ENCODE results near the gene INS.
A peak's percentile ranks its signal among the peaks of the same experiment; 100 is the strongest.

Gene INS

DNA sequence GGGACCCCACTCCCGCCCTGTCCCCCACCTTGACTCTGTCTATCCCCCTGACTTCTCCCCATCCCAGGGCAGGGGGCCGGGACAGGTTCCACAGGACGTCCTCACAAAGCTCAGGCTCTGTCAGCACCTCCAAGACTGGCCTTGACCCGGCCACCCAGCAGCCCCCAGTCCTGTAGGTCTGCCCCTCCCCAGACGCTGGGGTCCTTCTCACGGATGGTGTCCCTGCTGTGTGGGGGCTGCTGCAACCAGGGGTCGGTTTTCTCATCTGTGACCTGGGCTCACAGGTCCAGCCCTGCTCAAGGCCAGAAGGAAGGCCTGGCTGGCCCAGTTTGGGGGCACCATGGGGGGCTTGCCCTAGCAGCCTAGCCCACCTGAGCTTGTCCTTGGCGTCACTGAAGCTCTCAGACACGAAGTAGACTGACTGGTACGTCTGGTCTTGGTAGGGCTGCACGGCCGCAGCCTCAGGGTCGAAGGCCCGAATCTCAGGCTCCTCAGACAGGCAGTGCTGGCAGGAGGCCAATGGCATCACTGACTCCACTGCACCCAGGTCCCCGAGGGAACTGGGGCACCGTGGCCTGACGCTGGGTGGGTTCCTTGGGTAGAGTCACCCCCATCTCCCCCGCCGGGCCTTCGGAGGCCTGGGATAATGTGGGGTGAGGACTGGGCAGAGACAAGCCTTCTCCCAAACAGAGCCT, 4.0 kb upstream of the INS start:
- DNase-seq: no peak

DNA sequence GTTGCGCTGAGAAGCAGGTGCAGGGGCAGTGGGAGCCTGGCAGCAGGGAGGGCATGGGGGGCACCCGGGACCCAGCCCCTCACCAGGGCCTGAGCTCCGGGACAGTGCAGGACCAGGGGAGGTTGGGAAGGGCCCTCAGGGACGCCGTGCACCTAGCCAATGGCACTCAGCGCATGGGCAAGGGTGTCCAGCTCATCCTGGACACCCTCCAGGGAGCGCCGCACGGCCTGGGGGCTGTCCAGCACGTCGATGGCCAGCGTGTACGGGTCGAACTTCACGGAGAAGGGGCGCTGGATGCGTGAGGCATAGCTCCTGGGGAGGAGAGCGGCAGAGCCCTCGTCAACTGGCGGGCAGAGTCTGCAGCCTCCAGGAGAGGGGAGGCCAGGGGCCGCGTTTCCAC, 3.1 kb upstream of the INS start:
- DNase-seq: no peak

DNA sequence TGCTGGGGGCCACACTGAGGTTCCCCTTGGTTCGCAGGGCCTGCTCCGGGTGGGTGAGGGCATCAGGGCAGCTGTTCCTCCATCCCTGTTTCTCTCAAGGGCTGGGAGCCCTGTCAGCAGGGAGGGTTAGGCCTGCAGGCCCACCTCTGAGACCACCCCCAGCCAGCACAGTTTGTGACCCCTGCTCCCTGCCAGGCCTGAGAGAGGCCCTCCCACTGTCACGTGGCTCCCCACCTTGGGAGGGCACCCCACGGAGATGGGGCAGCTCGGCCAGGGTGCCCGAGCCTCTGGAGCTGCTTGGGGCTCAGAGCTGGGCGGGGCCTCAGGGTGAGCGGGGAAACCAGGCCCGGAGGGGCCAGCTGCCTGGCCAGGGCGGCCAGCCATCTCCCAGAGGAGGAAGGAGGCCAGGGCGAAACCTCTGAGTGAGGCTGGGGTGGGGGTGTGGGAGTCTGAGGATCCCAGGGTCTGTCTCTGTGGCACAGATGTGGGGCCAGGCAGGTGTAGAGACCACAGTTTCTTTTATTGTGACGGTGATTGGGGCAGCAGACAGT, 2.5 kb upstream of the INS start:
- no peak for DNase-seq

DNA sequence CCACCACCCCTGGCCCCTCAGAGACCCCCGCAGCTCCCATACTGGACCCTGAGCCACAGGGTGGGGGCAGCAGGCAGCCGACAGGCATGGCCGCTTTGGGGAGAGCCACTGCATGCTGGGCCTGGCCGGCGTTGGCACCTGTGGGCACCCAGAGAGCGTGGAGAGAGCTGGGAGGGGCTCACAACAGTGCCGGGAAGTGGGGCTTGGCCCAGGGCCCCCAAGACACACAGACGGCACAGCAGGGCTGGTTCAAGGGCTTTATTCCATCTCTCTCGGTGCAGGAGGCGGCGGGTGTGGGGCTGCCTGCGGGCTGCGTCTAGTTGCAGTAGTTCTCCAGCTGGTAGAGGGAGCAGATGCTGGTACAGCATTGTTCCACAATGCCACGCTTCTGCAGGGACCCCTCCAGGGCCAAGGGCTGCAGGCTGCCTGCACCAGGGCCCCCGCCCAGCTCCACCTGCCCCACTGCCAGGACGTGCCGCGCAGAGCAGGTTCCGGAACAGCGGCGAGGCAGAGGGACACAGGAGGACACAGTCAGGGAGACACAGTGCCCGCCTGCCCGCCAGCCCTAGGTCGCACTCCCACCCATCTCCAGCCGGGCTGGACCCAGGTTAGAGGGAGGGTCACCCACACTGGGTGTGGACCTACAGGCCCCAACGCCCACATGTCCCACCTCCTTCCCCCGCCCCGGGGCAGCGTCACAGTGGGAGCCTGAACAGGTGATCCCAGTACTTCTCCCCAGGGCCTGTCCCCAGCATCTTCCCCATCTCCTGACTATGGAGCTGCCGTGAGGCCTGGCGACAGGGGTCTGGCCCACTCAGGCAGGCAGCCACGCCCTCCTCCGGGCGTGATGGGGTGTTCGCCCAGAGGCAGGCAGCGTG, 1.2 kb downstream of the INS start:
- DNase-seq: no peak

DNA sequence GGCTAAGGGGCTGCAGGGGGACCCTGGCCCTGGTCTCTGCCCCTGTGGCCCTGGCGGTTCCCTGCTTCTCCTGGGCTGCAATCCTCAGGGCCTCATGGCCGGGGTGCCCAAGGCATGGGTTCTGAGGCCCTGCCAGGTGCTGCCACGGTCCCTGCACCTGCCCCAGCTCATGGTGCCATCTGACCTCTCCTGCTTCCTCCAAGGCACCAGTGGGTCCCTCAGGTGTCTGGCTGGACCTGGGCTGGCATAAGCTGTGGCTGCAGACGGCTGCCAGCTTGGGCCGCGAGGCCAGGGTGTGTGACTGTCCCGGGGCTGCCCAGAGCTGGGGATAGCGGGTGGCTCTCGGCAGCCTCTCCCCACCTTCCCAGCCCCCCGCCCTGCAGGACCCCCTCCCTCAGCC, 2.0 kb downstream of the INS start:
- no peak for DNase-seq

DNA sequence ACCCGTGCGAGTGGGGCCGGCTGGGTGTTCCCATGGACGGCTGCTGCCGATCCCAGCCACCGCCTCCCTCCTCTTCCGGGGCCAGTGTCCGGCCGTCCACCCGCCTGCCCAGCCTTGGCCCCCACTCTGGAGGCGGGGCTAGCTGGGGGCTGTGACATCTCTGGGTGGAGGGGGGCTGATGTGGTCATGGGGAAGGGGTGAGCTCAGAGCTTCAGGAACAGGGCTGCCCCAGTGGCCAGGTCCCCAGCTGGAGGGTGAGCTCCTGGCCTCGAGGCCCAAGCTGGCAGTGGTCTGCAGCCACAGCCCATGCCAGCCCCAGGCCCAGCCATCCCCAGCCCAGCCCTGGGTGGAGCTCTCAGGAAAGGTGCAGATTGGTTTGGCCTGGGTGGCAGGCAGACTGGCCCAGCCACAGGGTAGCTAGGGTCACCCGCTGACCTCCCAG, 2.7 kb downstream of the INS start:
- DNase-seq: no peak

DNA sequence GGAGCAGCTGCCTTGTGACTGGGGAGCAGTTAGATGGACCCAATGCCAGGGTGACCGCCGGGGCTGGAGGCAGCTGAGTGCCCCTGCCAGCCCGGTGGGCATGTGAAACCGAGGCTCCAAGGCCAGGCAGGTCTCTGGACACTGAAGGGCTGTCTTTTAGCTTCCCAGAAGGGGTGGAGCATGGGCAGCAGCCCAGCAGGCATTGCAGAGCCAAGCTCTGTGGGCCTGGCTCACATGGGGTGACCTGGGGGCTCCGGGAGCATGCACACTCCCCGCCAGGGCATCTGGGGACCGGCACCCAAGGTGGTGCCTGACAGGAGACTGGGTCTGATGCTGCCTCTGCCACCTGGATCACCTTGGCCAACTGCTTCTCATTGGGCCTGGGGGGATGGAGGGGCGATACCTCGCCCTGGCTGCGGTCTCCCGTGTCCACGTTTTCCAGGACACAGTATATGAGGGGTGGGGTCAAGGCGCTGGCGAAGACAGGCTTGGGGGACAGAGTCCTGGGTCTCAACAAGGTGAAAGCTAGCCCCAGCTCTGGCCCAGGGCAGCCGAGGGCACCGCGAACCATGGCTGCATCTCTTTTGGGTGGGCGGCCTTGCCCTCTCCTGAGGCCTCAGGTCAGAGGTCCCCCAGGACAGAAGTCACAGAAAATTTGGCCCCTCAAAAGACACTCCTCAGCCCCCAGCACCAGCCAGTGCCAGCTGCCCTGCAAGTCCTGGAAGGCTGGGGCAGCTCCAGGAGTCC, 3.5 kb downstream of the INS start:
- no peak for DNase-seq

DNA sequence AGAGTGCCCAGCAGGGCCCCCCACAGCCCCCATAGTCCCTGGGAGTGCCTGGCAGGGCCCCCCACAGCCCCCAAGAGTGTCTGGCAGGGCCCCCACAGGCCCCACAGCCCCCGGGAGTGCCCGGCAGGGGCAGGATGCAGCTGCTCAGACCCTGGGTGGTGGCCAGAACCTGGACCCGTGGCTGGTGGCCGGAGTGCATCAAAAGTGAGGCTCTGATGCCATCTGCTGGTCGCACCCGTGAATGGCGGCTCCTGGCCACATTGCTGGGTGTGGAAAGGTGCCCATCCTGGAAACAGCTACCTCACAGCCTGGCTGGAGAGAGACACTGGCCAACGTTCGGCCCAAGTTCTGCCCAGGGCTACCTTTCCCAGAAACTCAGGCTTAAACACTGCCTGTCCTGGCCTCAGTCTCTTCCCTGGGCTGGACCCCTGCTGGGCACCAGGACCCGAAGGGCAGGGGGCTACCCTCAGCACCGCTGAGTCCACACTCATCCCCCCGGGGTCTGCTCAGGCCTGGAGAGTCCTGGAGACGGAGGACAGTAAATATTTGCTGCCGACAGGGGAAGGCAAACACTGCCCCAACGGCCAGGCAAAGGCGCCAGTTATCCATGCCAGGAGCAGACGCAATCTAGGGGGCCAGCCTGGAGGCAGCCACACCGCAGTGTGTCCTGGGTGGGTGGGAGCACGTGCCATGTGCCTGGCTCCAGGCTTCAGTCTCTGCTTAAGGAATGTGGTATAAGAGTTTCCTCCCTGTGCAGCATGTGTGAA, 4.4 kb downstream of the INS start:
- peak in 4 of 5 donors; percentile 20 to 38 (median 32) for DNase-seq

DNA sequence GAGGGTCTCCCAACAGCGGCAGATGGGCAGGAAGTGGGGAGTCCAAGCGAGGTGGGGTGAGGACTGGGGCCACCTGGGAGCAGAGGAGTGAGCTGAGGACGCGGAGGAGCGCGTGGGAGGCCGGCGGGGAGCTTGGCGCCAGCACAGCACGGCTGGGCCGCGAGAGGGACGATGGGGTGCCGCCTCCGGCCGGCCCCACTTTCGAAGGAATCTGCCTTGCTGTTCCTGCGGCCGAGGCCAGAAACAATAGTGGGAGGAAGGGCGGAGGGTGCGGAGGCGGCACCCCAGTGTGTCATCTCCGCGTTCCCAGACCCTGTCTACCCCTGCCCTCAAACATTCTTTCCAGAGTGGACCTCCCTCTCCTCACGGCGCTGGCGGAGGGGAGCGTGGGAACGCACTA, 5.5 kb downstream of the INS start:
- no peak for DNase-seq

DNA sequence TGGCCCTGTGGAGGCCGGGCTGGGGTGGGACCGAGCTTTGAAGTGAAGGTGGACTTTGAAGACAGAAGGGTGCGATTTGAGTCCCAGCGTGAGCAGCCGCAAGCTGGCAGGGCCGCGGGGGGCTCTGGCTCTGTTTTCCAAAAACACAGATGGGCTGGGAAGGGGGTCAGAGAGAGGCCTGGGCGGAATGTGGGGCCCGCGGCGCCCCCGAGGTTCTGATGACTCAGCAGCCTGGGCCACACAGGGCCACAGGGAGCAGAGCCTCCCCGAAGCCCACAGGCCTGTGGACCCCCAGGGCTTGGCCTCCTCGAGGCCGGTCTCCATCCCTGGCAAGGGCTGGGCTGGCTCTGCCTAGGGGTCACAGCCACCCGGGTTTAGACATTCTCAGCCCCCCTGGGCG, 6.1 kb downstream of the INS start:
- no peak for DNase-seq

DNA sequence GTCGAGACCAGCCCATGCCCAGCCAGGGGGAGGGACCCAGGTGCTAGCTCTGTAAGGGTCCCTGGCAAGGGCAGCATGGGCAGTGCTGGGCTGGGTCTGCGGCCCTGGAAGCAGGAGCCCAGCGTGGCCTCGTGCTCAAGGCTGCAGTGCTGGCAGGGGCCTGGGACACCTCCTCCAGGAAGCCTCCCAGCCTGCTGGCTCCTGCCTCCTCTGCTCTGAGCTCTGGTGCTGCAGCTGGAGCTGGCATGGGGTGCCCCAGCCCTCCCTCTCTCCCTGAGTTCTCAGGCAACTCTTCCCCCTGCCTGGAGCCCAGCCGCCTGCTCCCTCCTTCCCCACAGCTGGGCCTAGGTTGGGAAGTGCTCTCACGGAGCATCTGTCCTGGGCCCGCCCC, 6.8 kb downstream of the INS start:
- no peak for DNase-seq

DNA sequence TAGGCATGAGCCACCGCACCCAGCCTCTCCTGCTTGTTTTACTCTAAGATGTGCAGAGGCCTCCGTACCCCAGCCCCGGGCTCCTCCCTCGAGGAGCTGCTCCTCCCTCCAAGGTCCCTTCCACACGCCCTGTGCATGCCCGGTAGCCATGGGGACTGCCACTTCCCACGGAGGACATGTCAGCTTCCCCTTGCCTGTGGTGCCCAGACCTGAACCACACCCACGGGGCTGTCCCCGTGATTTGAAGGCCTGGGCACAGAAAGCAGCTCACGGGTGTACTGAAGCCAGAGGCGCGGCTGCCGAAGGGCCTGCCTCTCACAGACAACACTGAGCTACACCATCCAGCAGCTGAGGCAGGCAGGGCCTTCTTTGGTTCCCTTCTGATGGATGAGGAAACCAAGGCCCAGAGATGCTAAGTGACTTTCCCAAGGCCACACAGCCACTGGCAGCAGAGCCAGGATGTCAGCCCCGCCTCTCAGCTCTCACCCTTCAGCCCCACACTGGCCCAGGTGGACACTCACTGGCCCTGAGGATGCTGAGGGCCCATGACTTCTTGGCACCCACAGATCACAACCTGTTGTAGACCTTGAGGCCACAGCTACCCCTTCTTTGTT, 7.3 kb downstream of the INS start:
- no peak for DNase-seq

DNA sequence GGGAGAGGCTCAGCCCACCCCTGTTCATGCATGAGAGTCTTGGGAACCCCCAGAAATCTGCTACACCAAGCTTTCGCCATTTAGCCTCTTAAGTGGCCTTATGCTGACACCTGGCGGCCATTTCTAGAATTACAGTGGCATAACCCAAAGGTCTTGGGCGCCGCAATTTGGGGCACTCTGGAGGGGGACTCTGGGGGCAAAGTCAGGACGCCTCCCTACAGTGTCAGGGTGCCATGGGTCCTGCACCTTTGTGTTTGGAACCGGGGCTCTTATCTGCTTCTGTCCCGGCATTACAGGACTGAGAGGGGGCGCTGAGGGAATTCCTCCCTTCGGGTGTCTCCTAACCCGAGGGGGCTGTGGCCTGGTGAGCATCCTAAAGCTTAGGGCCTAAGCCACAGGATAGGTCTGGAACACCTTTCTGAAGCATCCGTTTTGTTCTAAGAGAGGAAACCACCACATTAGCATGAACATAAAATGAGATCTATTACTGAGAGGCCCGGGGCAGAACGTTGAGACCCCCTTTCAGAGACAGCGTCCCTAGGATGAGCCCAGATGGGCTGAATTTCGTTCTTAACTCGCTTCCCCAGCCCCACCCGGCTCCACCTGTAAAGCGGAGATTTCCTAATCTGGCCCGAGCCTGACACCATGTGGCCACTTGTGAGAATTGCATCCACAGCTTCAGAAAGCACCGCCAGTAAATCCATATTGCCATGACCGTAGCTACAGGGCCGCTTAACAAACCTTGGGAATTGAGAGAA, 9.3 kb downstream of the INS start:
- DNase-seq: peak; percentile 55 to 75 (median 65)

DNA sequence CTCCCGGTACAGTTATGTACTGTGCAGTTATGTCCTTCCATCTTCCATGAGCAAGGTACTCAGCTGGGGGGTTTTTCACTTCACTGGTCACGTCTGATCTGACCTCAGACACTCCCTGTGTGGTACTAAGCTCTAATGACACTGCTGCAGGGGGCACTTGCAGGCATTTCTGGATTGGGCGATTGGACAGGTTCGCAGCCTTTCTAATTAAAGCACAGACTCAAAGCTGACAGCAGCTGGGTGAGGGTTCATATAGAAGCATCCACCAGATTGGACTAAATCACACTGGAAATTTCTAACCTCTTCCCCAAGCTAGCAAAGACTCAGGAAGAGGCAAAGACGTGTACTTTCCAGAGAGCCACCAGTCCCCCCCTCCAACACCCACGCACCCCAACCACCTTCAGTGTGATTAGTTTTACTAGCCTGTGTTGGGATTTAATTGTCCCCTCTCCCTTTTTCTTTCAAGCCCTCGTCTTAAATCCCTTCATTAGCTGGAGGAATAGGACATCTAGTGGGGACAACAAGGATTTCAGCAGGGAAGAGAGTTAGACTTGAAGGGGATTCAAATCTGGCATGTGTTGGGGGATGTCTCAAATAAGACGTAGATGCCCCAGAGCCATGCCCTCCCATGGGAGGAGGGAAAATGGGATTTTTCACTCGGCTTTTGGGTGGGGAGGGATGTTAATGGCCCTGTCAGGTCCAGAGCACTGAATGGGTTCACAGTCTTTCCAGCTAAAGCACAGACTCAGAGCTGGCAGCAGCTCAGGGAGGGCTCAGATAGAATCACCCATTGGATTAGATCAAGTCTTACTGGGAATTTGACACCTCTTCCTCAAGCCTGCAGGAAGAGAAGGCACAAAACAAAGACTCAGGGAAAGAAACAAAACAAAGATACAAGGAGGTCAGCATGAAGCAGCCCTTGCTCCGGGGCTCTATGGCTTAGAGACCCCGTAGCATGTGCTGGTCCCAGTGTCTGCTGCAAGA, 10.9 kb downstream of the INS start:
- no peak for DNase-seq

DNA sequence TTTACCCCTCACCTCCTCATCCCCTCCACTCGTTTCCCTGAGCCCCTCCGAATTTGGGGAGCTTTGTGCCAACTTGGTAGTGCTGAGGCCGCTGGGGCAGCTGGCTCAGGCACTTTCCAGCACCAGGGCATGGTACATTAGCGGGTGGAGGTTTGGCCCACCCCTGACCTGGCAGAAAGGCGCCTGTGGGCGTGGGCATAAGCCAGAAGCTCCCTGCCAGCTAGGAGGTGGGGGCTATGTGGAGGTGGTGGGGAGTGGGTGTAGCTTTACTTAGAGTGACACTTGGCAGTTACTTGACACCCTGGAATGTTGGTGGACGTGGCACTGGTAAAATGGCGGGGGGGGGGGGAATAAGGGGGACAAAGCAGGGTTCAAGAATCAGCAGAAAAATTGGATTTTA, 11.5 kb downstream of the INS start:
- no peak for DNase-seq

DNA sequence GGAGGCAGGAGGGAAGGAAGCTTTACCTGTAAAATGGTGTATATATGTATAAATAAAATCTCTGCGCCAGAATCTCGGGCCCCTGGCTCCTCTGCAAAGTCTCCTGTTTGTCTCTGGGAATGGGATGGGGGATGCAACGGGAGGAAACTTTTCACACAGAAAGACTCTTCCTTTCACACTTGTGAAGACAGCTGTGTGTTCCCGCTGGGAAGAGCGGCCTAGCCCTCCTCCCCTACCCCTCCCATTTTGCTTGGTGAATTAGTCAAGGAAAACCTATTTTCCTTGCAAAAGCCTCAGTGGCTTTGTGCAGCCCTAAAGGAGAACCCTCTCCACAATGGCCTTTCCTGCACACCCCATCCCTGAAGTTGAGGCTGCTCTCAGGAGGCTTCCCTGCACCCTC, 12.4 kb downstream of the INS start:
- DNase-seq: no peak

DNA sequence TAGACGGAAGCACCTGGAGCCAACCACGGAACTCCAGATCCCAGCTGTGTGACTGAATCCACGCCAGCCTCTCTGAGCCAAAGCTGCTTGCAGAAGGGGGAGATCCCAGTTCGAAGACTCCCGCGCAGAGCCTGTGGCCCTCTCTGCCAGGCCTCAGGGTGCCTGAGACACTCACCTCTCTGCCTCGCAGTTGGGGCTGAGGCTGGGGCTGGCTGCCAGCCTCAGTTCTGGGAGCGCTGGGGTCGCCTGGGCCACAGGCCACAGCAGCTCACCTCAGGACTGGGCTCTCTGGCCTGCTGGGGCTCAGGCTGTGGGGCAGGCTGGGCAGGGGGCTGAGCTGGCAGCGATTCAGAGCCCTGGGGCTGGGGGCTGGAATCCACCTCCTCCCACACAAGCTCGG, 13.6 kb downstream of the INS start:
- no peak for DNase-seq

DNA sequence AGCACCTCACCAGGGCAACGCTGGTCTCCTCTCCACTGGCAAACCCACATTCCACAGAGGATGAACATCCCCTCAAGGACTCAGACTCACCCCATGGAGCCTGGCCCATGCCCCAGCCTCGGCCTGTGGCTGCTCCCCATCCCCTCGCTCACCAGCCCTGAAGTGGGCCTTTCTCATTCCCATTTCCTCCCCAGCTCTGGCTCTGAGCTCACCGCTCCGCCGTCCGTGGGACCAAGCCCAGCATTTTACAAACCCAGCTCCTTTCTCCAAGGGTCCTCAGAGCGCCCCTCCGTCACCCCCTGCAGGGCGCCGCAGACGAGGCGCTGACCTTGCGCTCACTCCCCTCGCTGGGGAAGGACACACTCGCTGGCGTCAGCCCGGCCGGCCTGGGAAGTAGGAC, 15.0 kb downstream of the INS start:
- no peak for DNase-seq

DNA sequence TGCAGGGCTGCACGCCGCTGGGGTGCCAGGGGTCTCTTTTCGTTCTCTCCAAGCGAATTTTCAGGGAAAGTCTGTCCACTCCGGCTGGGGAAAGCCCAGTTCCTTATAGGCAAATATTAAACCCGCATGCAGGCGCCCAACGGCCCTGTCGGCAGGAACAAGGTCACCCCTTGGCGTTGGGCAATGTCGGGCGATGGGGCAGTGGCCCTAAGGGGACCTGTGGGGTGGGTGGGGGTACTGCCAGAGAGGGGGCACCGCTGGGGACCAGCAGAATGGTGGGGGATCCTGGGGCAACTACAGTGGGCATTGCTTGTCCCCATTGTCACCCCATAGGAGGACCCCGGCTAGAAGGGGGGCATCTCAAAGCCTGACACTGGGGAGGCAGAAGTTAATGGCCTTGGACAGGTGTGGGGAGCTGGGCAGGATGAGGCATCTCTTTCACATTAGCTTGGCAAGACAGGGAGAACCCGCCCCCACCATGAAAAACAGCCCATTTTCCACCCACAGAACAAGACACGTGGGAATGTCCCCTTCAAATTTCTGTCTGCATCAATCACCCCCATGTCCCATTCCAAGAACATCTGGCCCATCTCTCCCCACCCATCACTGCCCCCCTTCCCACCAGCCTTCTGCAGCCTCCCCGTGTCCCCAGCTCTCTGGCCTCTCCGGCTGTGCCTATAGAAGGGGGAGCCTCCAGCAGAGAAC, 16.3 kb downstream of the INS start:
- DNase-seq: no peak

Measured in T-helper 1 cell (primary cell).